ENCODE results near the gene TTLL10.

Gene TTLL10, protein sequence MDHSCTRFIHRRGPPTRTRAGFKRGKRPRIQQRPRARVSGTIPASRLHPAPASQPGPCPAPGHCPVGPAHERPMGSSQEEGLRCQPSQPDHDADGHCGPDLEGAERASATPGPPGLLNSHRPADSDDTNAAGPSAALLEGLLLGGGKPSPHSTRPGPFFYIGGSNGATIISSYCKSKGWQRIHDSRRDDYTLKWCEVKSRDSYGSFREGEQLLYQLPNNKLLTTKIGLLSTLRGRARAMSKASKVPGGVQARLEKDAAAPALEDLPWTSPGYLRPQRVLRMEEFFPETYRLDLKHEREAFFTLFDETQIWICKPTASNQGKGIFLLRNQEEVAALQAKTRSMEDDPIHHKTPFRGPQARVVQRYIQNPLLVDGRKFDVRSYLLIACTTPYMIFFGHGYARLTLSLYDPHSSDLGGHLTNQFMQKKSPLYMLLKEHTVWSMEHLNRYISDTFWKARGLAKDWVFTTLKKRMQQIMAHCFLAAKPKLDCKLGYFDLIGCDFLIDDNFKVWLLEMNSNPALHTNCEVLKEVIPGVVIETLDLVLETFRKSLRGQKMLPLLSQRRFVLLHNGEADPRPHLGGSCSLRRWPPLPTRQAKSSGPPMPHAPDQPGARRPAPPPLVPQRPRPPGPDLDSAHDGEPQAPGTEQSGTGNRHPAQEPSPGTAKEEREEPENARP

GRCh38 chr1:1173793-1174415, at the start of gene TTLL10:
TTLL10 (plus strand) TSS chr1:1173880; CDS start chr1:1179216, 5,336 bp downstream.
- no peak for DNase-seq (ENCODE audit: low read depth)

GRCh38 chr1:1124508-1124785, 49.2 kb upstream of the TTLL10 start:
- no peak for DNase-seq (ENCODE audit: low read depth)

DNA sequence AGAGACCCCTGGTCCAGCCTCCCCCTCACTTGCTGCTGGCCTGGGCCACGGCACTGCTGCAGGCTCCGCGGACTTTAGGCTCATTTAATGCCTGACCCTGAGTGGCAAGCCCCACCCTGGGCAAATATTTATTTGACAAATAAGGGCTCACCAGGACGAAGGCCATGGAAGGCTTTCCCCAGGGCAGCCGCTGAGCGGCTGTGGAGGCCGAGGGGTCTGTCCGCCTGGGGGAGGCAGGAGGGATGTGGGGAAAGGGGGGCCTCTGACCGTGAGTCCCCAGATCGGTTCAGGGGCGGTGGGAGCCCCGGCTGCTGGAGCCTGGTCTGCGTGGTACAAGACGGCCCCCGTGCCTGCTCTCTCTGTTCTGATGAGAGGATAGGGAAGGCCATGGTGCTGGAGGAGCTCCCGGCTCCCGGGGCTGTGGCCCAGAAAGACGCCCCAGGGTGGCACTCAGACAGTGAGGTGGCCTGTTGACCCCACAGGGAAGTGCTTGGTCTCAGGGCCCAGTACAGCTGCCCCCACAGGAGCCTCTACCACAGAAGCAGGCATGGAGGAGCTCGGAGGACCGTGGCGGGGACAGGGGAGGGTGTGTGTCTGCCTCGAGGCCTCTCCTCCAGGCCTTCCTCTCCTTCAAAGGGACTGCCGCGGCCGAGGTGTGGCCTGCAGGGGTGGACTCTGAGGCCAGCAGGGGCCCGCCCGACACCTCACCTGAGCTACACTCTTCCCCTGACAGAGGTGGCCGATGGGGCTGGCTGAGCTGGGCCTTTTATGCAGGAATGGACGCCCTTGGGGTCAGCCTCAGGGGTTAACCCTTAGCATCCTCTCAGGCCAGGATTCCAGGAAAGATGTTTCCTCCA, 48.7 kb upstream of the TTLL10 start:
- no peak for DNase-seq (ENCODE audit: low read depth)

DNA sequence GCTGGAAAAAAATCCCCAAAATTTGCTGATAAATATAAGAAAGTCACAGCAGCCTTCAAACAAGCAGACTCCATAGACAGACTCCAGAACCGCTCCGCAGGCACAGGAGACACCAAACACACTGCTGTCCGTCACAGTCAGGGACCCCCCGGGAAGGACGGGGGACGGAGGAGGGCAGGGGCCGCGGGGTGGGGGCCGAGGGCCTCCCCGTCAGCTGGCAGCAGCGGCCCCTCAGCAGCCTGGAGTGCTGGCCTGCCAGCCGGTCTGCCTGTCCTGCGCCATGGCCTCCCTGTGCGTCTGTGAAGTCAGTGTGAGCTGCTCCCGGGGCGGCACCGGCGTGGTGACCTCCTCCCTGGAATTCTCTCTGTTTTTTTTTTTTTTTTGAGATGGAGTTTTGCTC, 47.7 kb upstream of the TTLL10 start:
- DNase-seq (ENCODE audit: low read depth) = no peak

DNA sequence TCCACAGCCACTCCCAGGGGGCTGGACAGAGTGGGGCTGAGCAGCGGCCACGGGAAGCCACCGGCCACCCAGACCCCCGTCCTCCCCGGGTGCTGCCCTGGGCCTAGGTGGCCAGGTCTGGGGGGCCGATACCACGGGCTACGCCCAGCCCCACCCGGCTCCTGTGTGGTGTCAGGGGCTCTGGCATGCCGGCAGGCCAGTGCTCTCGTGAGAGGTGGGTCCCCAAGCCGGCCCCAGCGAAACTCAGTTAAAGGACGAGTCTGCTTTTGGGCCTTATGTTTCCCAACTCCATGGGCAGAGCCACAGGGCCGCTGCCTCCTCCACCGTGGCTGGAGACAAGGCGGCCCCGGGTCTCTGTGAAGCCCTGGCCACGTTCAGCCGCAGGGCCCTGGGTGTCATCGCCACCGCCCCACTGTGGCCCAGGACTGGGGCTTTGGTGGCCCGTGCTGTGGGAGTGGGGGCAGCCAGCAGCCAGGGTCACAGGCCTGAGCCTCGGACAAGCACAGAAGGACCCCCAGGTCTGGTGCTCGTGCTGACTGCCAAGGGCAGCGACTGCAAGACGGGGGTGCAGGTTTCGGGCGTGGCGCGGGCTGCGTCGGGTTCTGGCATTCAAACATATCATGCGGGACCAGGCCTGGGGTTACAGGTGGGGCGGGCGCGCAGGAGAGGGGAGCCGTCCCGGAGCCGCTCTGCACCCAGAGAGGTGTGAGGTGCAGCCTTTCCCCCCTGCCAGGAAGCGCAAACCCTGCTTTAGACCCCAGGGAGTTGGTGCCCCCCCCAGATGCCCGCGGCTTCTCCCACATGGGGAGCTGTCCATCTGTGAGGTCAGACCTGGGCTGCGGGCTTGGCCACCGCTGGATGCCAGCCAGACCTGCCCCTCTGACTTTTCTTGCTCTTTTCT, 45.9 kb upstream of the TTLL10 start:
- no peak for DNase-seq (ENCODE audit: low read depth)

GRCh38 chr1:1128454-1129139, 45.1 kb upstream of the TTLL10 start:
- DNase-seq (ENCODE audit: low read depth) = no peak

DNA sequence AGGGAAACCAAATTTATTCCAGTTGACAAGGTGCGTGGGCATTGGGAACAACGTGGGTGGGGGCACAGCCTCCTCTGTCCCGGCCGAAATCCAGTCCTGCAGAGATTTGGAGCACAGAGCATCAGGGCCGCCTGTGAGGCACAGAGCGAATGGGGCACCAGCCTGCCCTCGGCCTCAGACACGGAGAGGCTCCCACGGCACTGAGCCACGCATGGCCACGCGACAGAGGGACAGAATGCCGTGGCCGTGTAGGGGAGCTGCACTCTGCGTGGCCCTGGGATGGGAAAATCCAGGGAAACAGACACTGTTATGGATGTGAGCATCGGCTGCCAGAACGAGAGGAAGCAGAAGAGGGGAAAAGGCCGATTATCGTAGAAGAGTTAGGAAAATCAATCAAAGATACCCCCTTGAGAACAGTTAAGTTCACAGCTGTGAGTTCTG, 44.3 kb upstream of the TTLL10 start:
- no peak for DNase-seq (ENCODE audit: low read depth)

- no peak for DNase-seq (ENCODE audit: low read depth)
Measured at GRCh38 chr1:1130206-1131120, 43.2 kb upstream of the TTLL10 start.

DNA sequence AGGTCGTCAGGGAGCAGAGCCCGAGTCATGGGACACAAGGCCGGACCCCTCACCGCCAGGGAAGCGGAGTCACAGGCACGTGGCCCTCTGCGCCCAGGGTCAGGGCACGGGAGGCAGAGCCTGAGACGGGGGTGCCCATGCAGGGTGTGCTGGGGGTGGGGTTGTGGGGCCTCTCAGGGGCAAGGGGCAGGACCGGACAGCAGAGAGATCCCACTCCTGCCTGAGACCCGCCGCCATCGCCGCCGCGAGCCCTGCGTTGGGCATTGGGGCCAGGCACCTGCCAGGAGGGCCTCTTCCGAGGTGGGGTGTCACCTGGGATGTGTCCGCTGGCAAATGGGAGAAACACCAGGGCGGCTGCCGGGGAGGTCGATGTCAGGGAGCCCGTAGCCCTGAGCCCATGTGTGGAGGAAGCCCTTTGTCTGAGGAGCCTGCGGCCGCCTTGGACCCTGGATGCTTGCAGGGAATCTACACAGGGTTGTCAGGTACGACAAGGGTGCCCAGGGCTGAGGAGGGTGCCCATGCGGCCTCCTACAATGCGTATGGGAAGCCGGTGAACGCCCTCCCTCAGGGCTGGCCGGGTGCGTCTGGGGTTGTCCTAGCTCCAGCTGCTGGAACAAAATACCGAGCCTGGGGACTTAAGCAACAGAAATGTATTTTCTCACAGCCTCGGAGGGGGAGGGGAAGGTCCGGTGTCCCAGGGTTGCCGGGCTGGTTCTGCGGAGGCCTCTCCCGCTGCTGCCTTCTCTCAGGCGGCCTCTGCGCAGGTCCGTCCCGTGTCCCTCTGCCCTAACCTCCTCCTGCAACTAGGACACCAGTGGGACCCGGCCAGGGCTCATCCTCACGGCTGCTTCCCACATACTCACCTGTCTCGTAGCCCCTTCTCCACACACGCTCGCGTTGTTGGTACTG, 41.4 kb upstream of the TTLL10 start:
- no peak for DNase-seq (ENCODE audit: low read depth)

DNA sequence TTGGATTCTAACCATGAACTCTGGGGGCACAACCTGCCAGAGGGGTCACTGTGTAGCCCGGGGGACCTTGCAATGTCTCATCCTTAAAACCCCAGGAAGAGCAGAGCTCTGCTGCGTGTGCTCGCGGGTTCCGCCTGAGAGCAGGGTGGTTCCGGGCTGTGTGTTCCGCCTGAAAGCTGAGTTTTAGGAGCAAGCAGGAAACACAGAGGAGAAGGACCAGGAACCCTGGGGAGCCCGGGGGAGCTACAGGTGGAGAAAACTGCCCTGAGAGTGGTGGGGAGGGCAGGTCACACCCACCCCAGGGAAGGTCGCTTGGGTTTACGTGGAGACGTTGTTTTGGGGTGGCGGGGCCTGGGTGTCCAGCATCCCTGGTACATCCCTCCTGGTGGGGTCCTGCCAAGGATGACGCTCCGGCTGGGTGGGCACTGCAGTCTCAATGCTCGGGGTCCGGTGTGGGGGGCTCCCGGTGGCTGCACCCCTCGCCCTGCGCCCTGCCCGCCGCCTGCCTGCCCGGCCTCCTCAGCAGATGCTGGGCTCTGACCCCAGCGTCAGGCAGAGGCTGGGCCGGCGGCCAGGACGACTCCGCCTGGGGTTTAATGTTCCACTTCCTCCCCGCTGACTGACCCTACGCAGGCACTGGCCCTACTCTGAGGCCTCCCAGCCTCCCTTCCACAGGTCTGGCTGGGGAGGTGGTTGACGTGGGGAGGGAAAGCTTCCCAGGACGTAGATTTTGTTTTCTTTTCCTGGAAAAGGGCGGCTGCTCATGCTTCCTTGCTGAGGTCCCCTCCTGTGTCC, 40.5 kb upstream of the TTLL10 start:
- no peak for DNase-seq (ENCODE audit: low read depth)

- DNase-seq (ENCODE audit: low read depth) = no peak
Measured at GRCh38 chr1:1134300-1134970, 39.2 kb upstream of the TTLL10 start.

DNA sequence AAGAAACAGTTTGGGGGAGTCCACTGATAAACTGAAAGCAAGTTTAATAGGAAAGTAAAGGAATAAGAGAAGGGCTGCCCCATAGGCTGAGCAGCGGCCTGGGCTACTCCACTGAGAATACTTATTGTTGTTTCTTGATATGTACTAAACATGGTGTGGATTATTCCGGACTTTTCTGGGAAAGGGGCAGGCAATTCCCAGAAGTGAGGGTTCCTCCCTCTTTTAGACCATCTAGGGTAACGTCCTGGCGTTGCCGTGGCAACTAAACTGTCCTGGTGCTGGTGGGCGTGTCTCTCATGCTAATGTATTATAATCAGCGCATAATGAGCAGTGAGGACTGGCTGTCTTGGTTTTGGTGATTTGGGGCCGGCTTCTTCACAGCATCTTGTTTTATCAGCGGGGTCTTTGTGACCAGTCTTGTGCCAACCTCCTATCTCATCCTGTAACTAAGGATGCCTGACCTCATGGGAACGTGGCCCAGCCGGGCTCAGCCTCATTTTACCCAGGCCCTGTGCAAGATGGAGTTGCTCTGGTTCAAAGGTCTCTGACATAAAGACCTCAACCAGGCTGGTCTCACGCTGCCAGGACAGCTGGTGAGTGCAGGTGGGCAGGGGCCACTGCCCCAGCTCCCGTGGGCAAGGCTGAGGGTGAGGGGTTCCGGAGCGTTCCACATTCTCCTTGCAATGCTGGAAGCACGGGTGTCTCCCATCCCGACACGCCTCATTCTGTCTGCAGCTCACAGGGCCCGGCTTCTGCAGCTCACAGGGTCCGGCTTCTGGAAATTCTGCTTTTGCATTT, 38.1 kb upstream of the TTLL10 start:
- DNase-seq (ENCODE audit: low read depth) = no peak

- DNase-seq (ENCODE audit: low read depth) = no peak
Measured at GRCh38 chr1:1136547-1137230, 37.0 kb upstream of the TTLL10 start.

DNA sequence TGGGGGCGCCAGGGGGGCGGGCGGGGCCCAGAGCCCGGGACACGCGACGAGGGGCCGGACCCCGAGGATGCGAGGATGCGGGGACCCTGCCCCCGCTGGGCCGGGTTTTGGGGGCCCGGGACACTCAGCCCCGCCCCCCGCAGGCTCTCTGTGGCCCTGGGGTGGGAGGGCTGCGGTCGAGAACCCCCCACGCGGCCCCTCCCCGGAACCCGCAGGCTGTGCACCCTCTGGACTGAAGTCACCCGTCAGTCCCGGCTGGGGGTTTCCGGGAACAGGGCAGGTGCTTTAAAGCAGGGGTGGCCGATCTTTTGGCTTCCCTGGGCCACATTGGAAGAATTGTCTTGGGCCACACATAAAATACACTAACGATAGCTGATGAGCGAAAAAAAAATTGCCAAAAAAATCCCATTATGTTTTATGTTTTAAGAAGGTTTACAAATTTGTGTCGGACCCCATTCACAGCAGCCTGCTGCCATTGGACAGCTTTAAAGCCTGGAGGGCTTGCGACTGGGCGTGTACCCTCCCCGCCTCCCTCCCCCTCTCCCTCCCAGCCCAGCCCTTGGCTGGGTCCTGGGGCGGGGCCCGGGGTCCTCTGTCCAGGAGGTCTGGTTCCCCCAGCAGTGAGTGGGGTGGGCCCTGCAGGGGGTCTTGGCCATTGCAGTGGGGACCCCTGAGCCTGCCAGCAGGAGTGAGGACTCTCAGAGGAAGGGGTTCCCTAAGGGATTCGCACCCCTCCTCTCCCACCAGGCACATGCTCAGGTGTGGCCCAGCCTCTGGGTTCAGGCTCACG, 36.2 kb upstream of the TTLL10 start:
- DNase-seq (ENCODE audit: low read depth) = peak; percentile 62

GRCh38 chr1:1140673-1141072, 33.0 kb upstream of the TTLL10 start:
- no peak for DNase-seq (ENCODE audit: low read depth)
